Hepatocyte (in vitro differentiated cells): Measurements from ENCODE around the gene NFIL3.

Experiments
- EZH2 ChIP-seq: fragments of 200-600 bp; sonication (generic); IDR thresholded peaks from 2 replicates; pipeline ENCODE4 v1.6.1; 2016; ENCODE audit warnings: antibody characterized with exemption, mild to moderate bottlenecking, borderline replicate concordance
- EZH2phosphoT487 ChIP-seq: fragments of 200-600 bp; sonication (generic); IDR thresholded peaks from one replicate; pipeline ENCODE4 v1.6.1; 2018; ENCODE audit warnings: antibody characterized with exemption, mild to moderate bottlenecking, low read depth, moderate library complexity; ENCODE audit not compliant: unreplicated experiment, severe bottlenecking
- TF ChIP-seq, protein P1 (sequence below): fragments of 200-600 bp; sonication (generic); IDR thresholded peaks from 2 replicates; pipeline ENCODE4 v1.5.1; 2016; ENCODE audit warnings: antibody characterized with exemption, mild to moderate bottlenecking; ENCODE audit not compliant: poor library complexity

DNA sequence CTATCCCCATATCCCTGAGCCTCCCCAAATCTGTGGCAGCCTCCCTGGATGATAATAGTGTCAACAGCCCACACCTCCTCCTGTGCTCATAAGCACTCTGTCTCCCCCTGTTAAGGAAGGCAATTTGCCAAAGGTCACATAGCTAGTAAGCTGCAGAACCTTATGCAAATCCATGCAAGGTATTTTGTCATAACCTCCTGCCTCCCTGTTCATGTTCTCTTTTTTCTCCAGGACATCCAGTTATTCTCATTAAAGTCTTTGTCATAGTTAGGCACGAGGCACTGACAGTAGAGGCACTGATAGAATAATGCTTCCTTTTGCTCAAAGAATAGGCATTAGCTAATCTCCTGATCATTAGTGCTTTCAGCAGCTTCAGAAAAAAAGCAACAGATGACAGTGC, 51.7 kb downstream of the NFIL3 start:
- no peak for TF ChIP-seq EZH2
- TF ChIP-seq, protein P1, sequence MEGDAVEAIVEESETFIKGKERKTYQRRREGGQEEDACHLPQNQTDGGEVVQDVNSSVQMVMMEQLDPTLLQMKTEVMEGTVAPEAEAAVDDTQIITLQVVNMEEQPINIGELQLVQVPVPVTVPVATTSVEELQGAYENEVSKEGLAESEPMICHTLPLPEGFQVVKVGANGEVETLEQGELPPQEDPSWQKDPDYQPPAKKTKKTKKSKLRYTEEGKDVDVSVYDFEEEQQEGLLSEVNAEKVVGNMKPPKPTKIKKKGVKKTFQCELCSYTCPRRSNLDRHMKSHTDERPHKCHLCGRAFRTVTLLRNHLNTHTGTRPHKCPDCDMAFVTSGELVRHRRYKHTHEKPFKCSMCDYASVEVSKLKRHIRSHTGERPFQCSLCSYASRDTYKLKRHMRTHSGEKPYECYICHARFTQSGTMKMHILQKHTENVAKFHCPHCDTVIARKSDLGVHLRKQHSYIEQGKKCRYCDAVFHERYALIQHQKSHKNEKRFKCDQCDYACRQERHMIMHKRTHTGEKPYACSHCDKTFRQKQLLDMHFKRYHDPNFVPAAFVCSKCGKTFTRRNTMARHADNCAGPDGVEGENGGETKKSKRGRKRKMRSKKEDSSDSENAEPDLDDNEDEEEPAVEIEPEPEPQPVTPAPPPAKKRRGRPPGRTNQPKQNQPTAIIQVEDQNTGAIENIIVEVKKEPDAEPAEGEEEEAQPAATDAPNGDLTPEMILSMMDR: no peak
- TF ChIP-seq EZH2phosphoT487: no peak
